GM19438 (cell line): ENCODE measurements around the gene CLEC18B.
"Not testable (repeated sequence)": the region's sequence is repeated elsewhere in the genome, so short reads cannot be mapped to it uniquely, and the experiment has no call there.

Source experiments
- ATAC-seq: cut with Tn5 transposase; IDR thresholded peaks from one replicate; pipeline ENCODE4 v1.9.1; 2021; ENCODE audit warnings: low read depth; ENCODE audit not compliant: unreplicated experiment

Gene CLEC18B

GRCh38 chr16:74367469-74368001 is 53.7 kb downstream of the CLEC18B start:
- peak; percentile 32 for ATAC-seq

GRCh38 chr16:74361646-74362610 is 59.4 kb downstream of the CLEC18B start:
- not testable (repeated sequence) for ATAC-seq
